Stimulated activated CD8-positive, alpha-beta memory T cell treated with anti-CD3 and anti-CD28 coated beads, Interleukin-4, amount 100 ng/mL, for 48 hours (primary cell): ENCODE measurements around the gene TCTN3.
A peak's percentile ranks its signal among the peaks of the same experiment; 100 is the strongest.
"Not testable (repeated sequence)": the region's sequence is repeated elsewhere in the genome, so short reads cannot be mapped to it uniquely, and the experiment has no call there.

Experiments used
- DNase-seq: peaks from one replicate; pipeline ENCODE4 v3.0.0-alpha.2; 2020

TCTN3 gene, protein sequence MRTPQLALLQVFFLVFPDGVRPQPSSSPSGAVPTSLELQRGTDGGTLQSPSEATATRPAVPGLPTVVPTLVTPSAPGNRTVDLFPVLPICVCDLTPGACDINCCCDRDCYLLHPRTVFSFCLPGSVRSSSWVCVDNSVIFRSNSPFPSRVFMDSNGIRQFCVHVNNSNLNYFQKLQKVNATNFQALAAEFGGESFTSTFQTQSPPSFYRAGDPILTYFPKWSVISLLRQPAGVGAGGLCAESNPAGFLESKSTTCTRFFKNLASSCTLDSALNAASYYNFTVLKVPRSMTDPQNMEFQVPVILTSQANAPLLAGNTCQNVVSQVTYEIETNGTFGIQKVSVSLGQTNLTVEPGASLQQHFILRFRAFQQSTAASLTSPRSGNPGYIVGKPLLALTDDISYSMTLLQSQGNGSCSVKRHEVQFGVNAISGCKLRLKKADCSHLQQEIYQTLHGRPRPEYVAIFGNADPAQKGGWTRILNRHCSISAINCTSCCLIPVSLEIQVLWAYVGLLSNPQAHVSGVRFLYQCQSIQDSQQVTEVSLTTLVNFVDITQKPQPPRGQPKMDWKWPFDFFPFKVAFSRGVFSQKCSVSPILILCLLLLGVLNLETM

DNA sequence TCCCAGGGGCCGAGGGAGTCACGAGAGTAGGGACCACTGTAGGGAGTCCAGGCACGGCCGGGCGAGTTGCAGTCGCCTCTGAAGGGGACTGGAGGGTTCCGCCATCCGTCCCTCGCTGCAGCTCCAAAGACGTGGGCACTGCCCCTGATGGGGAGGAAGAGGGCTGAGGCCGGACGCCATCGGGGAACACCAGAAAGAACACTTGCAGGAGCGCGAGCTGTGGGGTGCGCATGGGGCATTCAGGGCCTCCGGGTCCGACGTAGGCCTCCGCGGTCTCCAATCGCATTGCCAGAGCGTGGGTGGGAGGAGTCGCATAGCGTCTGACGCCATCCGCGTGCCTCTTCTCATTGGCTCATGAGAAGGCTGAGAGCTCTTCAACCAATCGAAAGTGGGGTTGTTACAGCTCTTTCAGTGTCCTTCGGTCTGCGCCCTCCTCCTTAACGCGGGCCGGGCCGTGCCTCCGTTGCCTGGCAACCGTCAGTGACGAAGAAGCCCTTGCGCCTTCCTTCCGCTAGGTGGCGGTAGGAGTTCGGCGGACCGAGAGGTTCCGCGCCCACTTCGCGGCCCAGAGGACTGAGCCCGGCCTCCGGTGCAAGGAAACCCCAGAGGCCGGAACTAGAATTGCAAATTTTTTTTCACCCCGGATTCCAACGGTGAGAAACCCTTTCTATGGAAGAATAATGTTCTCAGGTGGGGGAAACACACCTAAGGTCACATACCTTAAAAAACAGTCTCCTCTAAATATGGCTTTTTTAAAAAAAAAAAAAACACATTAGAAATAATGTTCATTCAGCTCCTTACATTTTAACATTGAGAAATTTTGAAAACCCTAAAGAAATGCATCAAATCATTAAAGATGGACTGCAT lies at the start of gene TCTN3:
TSS of gene TCTN3 (minus strand) at position 260 of the 867 bp plus-strand sequence. CDS start at position 232, 28 bp downstream.
- peak; percentile 93 for DNase-seq

GRCh38 chr10:95742962-95743535 lies 49.3 kb upstream of the TCTN3 start:
- no peak for DNase-seq

GRCh38 chr10:95742485-95742884 lies 48.8 kb upstream of the TCTN3 start:
- DNase-seq: no peak

GRCh38 chr10:95741807-95742467 lies 48.2 kb upstream of the TCTN3 start:
- no peak for DNase-seq

- DNase-seq: no peak
Observed at GRCh38 chr10:95739056-95739455, 45.3 kb upstream of the TCTN3 start.

DNA sequence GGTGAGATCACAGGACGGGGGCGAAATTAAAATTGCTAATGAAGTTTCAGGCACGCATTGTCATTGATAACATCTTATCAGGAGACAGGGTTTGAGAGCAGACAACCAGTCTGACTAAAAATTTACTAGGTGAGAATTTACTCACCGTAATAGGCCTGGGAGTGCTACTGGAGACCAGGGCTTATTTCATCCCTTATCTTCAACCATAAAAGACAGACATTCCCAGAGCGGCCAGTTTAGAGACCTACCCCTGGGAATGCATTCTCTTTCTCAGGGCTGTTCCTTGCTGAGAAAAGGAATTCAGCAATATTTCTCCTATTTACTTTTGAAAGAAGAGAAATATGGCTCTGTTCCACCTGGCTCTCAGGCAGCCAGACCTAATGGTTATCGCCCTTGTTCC lies 39.2 kb upstream of the TCTN3 start:
- not testable (repeated sequence) for DNase-seq

DNA sequence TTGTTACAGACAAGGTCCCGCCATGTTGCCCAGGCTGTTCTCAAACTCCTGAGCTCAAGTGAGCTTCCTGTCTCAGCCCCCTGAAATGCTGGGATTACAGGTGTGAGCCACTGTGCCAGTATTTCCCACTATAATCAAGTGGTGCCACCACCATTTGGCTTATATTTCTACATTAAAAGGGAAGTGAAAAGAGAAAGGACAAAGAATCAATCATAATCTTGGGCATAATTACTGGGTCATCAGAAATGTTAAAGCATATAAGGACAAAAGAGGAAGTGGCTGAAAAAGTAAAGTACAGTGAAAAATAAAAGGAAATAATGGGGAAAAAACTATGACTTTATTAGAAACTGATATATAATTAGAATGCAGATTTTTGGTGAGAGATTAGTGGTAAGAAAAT lies 36.5 kb upstream of the TCTN3 start:
- DNase-seq: no peak

DNA sequence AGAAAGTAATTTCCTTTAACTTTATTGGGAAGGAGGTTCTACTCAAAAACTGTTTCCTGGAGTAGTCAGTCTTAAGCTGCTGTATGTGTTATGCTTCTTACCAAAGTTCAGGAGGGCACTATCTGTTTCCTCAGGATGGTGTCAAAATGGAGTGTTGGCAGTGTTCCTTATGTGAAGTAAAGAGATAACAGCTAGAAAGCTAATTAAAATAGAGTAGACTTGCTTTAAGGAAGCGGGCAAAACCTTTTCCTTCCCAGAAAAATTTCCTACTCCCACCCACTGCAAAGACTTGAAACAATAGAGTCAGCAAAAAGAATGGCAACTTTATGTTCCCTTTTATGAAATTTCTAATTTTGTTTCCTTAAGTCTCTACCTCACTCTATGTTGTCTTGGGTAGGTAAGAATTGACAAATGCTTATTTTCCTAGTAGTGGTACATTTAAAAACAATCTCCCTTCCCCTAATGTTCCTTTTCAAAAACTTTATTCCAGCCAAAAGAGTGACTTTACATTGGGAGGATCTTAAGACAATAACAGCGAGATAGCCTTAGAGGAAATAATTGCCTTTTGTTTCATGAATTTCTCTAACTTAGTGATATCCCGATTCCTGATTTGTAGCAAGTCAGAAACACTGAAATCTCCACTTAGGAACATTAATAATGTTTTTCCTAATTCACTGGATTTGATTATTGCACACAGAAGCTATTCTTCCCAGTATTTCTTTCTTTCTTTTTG lies 35.8 kb upstream of the TCTN3 start:
- no peak for DNase-seq

GRCh38 chr10:95728526-95728925 lies 34.8 kb upstream of the TCTN3 start:
- DNase-seq: no peak

DNA sequence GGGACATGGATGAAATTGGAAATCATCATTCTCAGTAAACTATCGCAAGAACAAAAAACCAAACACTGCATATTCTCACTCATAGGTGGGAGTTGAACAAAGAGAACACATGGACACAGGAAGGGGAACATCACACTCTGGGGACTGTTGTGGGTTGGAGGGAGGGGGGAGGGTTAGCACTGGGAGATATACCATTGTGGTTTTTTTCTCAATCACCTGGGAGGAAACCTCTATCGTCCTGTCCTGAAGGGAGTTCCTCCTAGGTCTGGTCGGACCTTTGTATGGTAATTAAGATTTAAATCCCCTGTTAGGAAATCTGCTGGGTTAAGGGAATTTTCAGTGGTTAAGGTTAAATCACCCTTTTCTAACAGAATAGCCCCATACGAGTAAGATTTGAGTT lies 28.8 kb upstream of the TCTN3 start:
- DNase-seq: not testable (repeated sequence)

GRCh38 chr10:95720745-95721144 lies 27.0 kb upstream of the TCTN3 start:
- DNase-seq: not testable (repeated sequence)

DNA sequence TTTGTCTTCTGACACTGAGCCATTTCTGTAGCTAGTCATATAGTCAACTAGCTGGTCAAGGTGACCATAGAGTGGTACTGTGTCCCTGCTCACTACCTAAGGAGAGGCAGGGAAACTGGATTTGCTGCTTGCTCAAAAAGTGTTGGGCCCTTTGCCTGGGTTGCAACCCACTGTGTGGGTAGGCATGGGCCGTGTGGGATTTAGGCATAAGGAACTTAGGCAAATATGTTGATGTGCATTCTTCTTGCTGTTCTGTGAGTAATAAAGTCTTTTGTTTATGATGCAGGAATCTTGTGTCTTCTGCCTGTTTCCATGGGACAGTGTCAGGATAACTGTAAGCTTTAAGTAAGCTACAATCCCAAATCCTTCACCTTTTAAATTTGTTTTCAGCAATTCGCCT lies 23.1 kb upstream of the TCTN3 start:
- no peak for DNase-seq

- no peak for DNase-seq
Observed at GRCh38 chr10:95716466-95716865, 22.7 kb upstream of the TCTN3 start.

DNA sequence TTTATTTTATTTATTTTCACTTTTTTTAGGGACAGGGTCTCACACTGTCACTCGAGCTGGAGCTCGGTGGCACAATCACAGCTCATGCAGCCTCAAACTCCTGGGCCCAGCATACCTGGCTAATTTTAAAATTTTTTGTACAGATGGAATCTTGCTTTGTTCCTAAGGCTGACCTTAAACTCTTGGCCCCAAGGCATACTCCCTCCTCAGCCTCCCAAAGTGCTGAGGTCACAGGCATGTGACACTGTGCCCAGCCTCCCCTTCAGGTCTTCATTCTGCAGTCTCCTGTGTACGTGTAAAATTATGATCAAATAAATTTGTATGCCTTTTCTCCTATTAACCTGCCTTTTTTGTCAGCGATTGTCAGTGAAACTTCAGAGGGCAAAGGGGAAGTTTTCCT lies 17.8 kb upstream of the TCTN3 start:
- DNase-seq: no peak

DNA sequence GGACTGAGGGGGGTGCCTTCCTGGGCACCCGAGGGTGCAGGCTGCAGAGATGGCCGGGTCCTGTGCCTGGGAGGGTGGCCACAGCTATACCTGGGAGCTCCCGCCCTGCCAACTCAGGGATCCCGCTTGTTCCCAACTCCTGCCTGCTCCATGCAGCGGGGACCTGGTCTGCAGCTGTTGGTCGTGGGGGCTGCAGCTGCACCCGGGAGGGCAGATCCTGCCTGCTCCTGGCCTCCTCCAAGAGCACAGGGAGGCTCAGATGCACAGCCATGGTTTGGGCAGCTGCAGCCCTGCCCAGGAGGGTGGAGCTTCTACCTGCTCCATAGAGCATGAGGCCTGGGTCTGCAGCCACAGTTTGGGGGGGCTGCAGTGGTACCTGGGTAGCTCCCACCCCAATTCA lies 13.3 kb upstream of the TCTN3 start:
- DNase-seq: no peak

GRCh38 chr10:95706573-95706972 lies 12.8 kb upstream of the TCTN3 start:
- DNase-seq: no peak

- DNase-seq: no peak
Observed at GRCh38 chr10:95698415-95698814, 4.7 kb upstream of the TCTN3 start.

GRCh38 chr10:95697429-95697828 lies 3.7 kb upstream of the TCTN3 start:
- DNase-seq: no peak

DNA sequence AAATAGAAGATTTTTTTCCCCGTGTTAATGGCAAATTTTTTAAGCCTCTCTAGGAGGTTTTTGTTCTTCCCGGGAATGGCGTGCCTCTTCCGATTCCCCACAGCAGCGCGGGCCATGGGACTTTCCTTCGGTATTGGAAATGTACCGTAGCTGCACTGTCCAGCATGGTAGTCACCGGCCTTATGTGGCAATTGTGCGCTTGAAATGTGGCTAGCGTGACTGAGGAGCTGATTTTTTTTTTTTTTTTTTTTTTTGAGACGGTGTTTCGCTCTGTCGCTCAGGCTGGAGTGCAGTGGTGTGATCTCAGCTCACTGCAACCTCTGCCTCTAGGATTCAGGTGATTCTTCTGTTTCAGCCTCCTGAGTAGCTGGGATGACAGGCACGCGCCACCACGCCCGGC lies 938 bp upstream of the TCTN3 start:
- DNase-seq: no peak

DNA sequence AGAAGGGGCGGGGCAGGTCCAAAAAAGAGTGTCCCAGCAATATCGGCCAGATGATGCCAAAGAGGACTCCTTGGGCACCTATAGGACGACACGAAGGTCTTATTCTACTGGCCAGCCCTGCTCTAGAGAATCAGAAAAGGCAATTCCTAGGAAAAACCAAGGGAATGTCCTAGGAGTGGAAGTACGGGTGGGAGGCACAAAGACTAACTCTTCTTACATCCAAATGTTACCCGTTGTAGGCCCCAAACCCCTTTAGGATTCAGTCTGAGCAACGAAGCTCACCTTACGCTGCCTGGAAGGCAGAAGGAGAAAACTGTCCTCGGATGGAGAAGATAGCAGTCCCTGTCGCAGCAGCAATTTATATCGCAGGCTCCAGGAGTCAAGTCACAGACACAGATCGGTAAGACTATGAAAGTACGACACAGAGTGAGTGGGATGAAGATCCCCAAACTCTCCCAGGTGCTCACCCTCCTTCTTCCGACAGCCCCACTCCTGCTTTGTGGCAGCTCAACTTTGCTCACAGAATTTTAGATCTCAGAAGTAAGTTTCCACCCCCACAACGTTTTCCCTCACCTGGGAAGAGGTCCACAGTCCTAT lies 558 bp downstream of the TCTN3 start:
- DNase-seq: no peak

DNA sequence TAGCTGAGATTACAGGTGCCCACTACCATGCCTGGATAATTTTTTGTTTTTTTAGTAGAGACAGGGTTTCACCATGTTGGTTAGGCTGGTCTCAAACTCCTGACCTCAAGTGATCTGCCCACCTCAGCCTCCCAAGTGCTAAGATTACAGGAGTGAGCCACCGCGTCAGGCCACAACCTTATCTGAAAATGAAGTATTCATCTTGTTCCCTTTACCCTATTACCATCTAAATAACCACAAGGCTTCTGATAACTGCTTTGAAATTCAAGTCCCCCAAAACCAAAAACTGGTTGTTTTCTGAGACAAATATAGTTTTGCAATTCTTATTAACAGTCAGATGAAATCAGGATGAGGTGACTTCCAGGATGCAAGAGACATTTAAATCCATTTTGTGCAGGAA lies 2.4 kb downstream of the TCTN3 start:
- no peak for DNase-seq

DNA sequence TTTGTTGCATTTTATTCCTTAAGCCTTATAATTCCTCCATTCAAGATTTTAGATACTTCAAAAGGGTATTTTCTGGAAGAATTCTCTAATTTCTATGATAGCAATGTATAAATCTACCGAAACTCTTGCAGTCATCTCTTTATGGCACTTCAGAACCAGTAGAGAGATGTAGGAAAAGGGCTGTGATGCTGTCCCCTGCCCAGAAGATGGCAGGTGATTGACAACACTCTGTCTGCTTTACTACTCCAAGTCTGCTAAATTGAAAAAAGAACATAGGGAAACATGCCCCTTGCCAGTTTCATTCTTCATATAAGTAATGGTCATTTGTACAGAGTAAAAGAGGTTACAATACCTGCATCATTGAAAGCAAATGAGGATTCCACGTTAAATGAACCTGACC lies 5.1 kb downstream of the TCTN3 start:
- no peak for DNase-seq
